NCI-H748 (cell line): ENCODE results near the gene CSNK1D.
A peak's percentile ranks its signal among the peaks of the same experiment; 100 is the strongest.
"Not testable (repeated sequence)": the region's sequence is repeated elsewhere in the genome, so short reads cannot be mapped to it uniquely, and the experiment has no call there.

Experiments
- DNase-seq: peaks from one replicate; lab custom pipeline; 2025; ENCODE audit not compliant: unreplicated experiment; lab: John Stamatoyannopoulos, UW

Gene CSNK1D

GRCh38 chr17:82275326-82275725 lies 1.8 kb upstream of the CSNK1D start:
- DNase-seq = no peak

- no peak for DNase-seq
Measured at GRCh38 chr17:82274134-82275020, 877 bp upstream of the CSNK1D start.

DNA sequence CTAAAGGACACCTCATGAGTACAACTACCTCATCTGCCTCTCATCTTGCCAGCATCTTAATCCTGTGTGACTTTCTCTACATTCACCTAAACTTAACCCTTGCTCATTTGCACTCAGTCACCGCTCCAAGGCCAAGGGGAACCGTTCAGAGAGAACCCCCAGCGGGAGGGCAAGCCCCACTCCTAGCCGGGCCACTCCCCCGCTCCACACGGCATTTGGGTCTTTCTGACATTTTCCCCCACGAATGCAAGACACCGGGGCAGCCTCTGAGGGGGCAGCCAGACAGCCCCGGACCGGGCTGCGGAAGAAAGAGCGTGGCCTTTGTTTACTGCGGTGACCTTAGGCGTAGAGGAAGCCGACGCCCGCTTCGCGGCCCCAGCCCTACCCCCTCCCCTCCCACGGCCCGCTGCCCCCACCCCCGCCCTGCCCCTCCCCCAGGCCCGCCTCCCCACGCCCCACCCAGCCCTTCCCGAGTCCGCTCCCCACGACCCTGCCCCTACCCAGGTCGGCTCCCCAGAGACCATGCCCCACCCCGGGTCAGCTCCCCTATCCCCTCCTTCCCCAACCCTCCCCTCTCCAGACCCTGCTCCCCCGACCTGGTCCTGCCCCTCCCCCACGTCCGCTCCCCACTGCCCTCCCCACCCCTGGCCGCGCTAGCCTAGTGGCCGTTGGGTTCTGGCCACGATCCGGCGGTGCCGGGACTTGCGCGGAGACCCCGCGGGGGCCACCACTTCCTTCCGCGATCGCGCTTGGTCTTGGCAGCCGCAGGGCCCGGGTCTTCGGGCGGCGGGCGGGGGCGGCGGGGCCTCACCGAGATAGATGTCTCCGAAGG lies 789 bp downstream of the CSNK1D start:
- peak; percentile 68 for DNase-seq

DNA sequence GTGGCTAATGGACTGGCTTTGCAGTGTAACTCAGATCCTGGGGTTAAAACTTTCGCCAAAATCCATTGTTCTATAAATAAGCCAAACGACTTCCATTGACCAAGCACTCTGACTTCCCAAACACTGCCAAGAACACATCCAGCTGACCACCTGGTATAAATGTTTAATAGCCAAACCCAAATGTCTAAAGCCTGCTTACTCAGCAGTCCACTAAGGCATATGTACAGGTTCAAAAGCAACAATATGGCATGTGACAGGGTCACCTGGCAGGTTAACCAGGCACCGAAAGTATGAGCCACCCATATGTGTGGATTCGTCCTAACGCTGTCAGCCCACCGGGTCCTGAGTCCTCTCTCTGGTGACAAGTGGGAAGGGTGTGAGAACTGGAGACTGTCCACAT lies 2.1 kb downstream of the CSNK1D start:
- DNase-seq = no peak

DNA sequence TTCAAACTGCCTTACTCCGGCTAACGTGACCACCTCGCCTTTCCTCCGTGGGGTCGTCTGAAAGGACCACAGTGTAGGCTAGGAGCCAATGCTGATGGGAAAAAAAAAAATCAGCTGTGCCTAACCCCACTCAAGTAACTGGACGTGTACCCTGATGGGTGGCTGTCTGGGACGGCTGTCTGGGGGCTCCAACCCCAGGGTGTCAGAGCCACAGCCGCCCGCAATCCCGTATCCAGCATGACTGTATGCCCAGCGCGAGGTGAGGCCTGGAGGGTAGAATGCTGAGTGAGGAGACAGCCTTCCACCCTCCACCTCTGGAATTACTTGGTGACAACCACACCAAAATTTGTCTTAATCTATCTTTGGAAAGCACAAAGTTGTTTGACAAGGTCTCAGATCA lies 2.8 kb downstream of the CSNK1D start:
- no peak for DNase-seq

- DNase-seq = no peak
Measured at GRCh38 chr17:82269882-82270500, 3.5 kb downstream of the CSNK1D start.

- DNase-seq = no peak
Measured at GRCh38 chr17:82269138-82269881, 4.2 kb downstream of the CSNK1D start.

DNA sequence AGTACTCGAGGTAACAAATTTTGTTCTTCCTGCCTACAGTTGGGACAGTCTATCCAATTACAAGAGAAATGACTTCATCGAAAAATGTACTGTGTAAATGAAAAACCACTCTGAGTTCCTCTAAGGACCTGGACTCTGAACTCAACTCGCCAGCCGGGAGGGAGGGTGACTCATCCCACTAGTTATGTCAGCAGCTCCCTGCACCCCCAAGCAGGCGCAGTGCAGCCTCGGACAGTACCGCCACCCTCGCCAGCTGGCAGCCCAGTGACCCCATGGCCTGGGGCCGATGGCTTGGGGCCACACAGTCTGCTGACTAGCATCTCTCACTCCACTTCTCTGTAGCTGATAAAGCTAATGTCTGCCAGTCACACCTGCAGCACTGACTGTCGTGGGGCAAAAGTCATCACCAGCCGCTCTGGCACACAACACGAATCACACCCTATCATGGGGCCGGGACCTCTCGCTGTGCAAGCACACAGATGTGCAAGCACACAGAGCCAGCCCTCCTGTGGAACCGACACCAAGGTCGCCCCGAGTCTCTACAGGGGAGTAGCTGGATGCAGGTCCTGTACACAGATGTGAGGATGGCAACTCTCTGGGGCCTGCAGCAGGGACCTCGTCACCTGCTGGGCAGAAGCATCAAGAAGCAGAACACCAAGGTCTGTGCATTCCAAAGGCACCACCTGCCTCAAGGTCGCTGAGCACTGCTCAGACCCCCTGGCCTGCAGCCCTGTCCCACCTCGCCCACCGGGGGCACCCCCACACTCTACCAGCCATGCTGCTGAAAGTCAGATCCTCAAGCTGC lies 5.7 kb downstream of the CSNK1D start:
- DNase-seq = no peak

GRCh38 chr17:82266142-82266541 lies 7.4 kb downstream of the CSNK1D start:
- no peak for DNase-seq

DNA sequence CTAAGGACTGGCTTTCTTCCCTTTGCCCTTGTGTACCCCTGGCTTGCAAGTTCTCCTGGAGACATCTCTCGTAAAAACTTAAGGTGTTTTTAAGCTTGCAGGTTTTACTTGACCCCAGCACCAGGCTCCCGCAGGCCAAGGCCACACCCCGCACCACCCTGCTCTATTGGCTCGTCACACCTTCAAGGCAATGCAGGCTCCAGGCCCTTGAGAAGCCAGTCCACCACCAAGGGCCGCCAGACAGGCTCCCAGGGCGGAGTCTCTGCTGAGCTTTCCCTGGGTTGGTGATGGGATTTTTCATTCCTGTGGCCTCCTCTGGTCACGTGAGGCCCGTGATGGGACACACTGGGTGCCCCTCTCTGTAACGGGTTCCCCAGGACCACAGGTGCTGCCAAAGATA lies 9.9 kb downstream of the CSNK1D start:
- DNase-seq = no peak

GRCh38 chr17:82262344-82262743 lies 11.2 kb downstream of the CSNK1D start:
- DNase-seq = no peak

- DNase-seq = not testable (repeated sequence)
Measured at GRCh38 chr17:82259972-82260961, 13.2 kb downstream of the CSNK1D start.

DNA sequence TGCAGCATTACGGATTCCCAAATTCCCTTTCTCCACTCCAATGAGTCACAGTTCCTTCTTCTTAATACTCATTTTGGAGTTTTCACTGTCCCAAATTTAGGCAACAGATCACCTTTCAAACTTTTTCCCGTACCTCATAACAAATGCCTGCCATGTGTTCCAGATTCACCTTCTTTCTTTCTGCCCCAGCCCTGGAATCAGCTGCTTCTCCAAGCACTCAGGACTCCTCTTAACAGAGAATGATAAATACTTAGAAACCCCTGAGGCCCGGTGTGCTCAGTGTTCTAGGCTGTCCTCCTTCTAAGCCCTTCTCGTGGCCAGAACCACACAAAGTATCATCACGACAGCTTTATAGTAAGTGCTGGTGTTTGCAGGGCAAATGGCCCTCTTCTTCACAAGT lies 14.9 kb downstream of the CSNK1D start:
- DNase-seq = no peak

- DNase-seq = no peak
Measured at GRCh38 chr17:82257473-82257872, 16.0 kb downstream of the CSNK1D start.

- DNase-seq = no peak
Measured at GRCh38 chr17:82256242-82256885, 17.1 kb downstream of the CSNK1D start.

- DNase-seq = no peak
Measured at GRCh38 chr17:82255402-82255972, 18.0 kb downstream of the CSNK1D start.

DNA sequence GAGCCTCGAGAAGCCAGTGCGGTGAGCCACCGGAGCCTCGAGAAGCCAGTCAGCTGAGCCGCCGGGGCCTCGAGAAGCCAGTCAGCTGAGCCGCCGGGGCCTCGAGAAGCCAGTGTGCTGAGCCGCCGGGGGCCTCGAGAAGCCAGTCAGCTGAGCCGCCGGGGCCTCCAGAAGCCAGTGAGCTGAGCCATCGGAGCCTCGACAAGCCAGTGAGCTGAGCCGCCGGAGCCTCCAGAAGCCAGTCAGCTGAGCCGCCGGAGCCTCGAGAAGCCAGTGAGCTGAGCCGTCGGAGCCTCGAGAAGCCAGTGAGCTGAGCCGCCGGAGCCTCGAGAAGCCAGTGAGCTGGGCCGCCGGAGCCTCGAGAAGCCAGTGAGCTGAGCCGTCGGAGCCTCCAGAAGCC lies 18.8 kb downstream of the CSNK1D start:
- DNase-seq = not testable (repeated sequence)

DNA sequence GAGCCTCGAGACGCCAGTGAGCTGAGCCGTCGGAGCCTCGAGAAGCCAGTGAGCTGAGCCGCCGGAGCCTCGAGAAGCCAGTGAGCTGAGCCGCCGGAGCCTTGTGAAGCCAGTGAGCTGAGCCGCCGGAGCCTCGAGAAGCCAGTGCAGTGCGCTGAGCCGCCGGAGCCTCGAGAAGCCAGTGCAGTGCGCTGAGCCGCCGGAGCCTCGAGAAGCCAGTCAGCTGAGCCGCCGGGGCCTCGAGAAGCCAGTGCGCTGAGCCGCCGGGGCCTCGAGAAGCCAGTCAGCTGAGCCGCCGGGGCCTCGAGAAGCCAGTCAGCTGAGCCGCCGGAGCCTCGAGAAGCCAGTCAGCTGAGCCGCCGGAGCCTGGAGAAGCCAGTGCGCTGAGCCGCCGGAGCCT lies 19.4 kb downstream of the CSNK1D start:
- not testable (repeated sequence) for DNase-seq
